ENCODE data around the gene PID1.

Gene PID1

GRCh38 chr2:229261076-229261475, 10.0 kb downstream of the PID1 start:
- no peak for DNase-seq (ENCODE audit: low spot score)

DNA sequence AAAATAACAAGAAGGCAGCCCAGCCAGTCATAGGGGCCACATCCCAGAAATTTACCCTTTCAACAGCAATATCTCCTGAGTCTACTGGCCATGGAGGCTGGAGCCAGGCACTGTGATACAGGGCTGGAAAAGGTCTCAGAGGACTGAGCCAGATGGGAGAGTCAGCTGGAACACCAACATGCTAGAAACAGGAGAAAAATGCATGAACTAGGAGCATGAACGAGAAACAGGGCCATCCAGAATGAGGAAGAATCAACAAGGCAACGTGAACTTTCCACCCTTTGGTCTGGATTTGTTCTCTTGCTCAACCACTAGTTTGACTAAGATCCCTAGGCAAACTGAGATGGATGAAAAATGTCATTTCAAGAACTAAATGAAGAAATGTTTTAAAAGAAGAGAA, 13.1 kb downstream of the PID1 start:
- DNase-seq (ENCODE audit: low spot score), result no peak

- no peak for DNase-seq (ENCODE audit: low spot score)
Observed at GRCh38 chr2:229256376-229256775, 14.7 kb downstream of the PID1 start.

DNA sequence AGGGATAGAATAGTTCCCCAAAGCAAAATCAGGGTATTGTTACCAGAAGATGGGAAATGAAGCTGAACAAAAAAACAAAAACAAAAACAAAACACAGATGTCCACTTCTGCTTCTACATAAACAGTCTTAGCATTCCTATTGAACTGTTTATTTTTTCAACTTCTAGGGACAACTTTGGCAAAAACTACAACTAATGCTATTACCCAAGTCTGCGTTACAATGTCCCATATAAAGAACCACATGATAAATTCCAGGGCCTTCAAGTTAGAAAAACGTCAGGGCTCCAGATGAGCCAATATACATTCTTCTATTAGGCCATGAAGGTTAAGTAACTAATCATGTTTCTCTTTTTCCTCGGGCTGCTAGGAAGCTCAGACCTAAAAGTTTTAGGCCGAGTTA, 16.9 kb downstream of the PID1 start:
- DNase-seq (ENCODE audit: low spot score), result no peak

DNA sequence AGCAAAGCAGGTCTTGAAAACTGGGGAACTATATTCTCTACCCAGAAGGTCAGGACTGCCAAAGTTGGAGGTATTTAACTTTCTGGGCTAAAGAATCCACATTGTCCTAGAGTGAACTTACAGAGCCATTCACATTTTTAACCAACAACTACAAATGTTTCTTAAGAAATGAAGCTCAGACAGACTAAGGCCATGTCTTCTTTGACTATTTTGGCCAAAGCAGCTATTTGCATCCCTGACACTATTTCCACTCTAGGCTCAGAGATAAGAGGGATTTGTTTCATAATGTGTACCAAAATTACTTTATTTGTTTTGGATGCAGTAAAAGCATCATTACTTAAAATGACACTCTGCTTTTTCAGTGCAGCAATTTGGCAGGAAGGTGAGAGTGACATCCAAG, 18.1 kb downstream of the PID1 start:
- DNase-seq (ENCODE audit: low spot score), result no peak

GRCh38 chr2:229252280-229252679, 18.8 kb downstream of the PID1 start:
- no peak for DNase-seq (ENCODE audit: low spot score)

- DNase-seq (ENCODE audit: low spot score), result no peak
Observed at GRCh38 chr2:229249536-229249935, 21.6 kb downstream of the PID1 start.

DNA sequence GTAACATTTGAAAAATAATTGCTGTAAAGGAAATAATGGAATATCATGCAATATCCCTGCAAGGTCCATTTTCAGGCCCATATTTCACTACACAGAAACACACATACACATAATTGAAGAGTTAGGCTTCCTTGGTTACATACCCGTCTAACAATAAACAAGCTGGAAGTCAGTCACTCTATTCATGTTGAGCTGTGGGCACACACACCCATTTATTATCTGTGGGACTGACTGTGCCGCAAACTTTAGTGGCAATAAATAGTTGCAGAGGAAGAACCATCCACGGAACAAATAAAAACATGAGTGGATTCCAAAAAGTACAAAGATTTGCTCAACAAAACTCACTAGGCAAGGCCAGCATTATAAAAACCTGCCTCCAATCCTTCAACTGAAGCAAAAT, 24.8 kb downstream of the PID1 start:
- no peak for DNase-seq (ENCODE audit: low spot score)

DNA sequence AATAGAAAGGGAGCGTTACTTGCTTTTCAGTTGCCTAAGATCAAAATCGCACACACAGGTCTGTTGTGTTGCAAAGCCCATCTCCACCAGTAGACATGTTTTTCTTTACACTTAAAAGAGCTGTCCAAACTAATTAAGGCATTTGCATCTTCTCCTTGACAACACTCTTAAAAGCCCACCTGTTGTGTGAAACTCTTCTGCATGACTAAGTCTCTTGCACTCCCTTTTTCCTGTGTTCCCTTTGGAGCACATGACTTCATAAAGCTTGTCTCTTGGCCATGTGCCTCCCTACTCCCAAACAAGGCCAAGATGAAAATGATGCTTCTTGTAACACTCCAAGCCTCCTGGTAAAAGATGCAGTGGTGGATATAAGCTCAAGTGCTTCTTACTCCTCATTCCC, 26.1 kb downstream of the PID1 start:
- DNase-seq (ENCODE audit: low spot score), result no peak

DNA sequence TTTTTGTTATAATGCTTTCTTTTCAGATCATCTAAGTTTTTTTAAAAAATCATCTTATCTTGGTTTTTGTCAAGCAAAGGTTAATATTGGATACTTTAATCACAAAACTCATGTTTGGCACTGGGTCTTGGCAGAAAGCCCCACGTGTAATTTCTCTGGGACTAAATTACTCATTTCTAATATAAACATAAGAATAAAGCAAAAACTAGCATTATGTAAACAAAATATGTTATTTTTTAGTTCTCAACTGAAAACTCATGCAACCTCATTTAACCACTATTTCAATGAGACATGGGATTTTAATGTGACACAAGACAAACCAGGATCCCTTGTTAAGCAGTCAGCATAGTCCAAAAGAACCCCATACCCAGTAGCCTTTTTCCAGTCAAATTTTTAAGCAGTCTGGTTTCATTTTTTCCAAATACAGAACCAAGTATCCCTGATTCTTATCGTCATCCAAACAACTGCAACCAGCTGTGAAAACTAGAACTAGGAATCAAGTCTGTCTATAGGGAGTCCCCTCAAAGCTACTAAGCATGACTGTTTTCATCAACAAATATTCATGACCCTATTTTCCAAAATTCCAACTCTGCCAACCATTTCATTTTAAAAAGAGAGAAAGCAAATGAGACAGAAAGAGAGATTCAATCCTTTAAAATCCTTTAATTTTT, 27.1 kb downstream of the PID1 start:
- DNase-seq (ENCODE audit: low spot score), result no peak

DNA sequence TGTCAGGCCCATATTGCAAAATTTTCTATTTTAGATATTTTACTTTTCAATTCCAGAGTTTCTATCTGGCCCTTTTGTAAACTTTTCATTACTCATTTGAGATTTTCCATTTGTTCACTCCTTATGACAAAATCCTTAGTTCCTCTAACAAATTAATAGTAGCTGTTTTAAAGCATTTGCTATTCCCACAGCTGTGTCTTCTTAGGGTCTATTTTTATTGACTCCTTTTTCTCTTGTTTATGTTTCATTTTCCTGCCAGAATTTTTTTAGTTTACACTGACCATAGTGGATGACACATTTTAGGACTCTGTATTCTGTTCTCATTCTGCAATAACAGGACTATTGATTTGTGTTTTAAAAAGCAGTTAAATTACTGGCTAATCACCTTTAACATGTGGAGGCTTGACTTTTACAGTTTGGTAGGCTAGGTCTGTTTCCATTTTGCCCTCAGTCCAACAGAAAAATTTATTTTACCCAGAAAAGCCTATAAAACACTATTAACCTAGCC, 30.0 kb downstream of the PID1 start:
- DNase-seq (ENCODE audit: low spot score), result no peak

DNA sequence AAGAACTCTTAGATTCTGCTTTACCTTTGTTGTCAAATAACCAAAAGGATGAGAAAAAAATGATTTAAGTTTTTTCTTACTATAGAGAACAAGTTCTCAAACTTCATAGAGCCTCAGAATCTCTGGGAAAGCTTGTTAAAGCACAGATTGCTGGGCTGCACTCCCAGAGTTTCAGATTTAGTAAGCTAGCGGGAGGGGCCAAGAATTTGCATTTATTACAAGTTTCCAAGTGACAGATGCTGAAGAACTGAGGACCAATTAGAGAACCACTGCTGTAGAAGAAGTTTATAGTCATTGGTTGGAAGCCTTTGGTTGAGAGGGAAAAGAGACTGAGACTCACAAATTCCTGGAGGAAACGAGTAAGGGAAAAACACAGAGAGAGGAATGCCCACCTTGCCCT, 32.1 kb downstream of the PID1 start:
- no peak for DNase-seq (ENCODE audit: low spot score)

- no peak for DNase-seq (ENCODE audit: low spot score)
Observed at GRCh38 chr2:229237270-229237669, 33.8 kb downstream of the PID1 start.

- no peak for DNase-seq (ENCODE audit: low spot score)
Observed at GRCh38 chr2:229235131-229235914, 35.8 kb downstream of the PID1 start.

DNA sequence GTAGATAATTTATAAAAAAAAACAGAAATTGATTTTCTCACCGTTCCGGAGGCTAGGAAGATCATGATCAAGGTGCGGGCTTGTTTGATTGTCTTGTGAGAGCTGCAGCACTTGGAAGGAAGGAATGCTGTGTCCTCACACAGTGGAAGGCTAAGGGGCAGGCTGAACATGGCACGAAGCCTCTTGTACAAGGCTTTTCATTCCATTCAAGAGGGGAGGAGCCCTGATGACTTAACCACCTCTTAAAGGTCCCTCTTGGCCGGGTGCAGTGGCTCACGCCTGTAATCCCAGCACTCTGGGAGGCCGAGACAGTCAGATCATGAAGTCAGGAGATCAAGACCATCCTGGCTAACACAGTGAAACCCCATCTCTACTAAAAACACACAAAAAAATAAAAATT, 39.2 kb downstream of the PID1 start:
- DNase-seq (ENCODE audit: low spot score), result no peak

- DNase-seq (ENCODE audit: low spot score), result no peak
Observed at GRCh38 chr2:229231328-229231868, 39.7 kb downstream of the PID1 start.

- DNase-seq (ENCODE audit: low spot score), result no peak
Observed at GRCh38 chr2:229230911-229231310, 40.2 kb downstream of the PID1 start.

DNA sequence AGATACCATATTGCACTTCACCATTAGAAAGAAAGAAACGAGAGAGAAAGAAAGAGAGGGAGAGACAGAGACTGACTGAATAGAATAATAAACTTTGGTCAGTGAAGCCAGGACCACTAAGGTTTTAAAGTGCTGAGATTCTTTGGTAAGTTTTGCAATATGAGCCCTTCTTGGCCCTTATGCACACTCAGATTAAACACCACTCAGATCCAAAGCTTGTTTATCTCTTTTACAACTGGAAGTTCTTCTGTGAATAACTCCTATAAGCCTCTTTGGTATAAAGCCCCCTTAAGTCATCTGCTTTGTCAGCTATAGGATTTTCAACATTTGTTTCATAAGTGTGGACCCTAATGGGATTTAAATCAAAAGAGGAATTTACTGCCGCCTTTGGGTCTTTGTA, 40.8 kb downstream of the PID1 start:
- DNase-seq (ENCODE audit: low spot score), result no peak

GRCh38 chr2:229226382-229226781, 44.7 kb downstream of the PID1 start:
- no peak for DNase-seq (ENCODE audit: low spot score)

- no peak for DNase-seq (ENCODE audit: low spot score)
Observed at GRCh38 chr2:229223107-229223506, 48.0 kb downstream of the PID1 start.

- no peak for DNase-seq (ENCODE audit: low spot score)
Observed at GRCh38 chr2:229221641-229222040, 49.4 kb downstream of the PID1 start.

- DNase-seq (ENCODE audit: low spot score), result no peak
Observed at GRCh38 chr2:229220254-229220653, 50.8 kb downstream of the PID1 start.

- DNase-seq (ENCODE audit: low spot score), result no peak
Observed at GRCh38 chr2:229218329-229218921, 52.7 kb downstream of the PID1 start.

All from D341Med (cell line).